GM08714 (cell line): Measurements from ENCODE around the gene CARD6.
A peak's percentile ranks its signal among the peaks of the same experiment; 100 is the strongest.
"Not testable (repeated sequence)": the region's sequence is repeated elsewhere in the genome, so short reads cannot be mapped to it uniquely, and the experiment has no call there.

ENCODE experiments used
- H3K4me3 ChIP-seq: fragments of 200-500 bp; sonication (Bioruptor generic); 2 replicates; pipeline ENCODE4 v1.5.1; 2014; ENCODE audit warnings: mild to moderate bottlenecking, low read length, inconsistent platforms
- ZNF274 ChIP-seq: IDR thresholded peaks from 2 replicates; pipeline ENCODE4 v1.6.1; 2012; ENCODE audit warnings: mild to moderate bottlenecking, low read depth, low read length

CARD6 gene

GRCh38 chr5:40823459-40823858 lies 17.7 kb upstream of the CARD6 start:
- no peak overlapping the region for H3K4me3 ChIP-seq
- no peak for TF ChIP-seq ZNF274

DNA sequence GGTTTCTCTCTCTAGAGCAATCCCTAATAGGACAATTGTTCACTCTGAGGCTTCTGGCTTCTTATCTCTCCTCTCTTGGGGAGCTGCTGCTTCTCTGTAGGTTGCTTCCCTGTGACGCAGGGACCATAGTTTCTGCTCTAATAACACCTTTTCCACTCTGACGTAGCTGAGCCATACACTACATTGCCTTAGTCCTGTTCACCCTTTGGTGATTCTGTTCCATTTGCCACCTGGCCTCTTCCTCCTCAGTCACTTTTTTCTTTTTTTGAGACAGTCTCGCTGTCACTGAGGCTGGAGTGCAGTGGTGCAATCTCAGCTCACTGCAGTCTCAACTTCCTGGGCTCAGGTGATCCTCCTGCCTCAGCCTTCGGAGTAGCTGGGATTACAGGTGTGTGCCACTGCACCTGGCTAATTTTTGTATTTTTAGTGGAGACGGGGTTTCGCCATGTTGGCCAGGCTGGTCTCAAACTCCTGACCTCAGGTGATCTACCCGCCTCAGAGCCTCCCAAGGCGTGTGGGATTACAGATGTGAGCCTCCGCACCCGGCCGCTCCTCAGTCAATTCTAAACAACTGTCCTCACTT lies 15.6 kb upstream of the CARD6 start:
- not testable (repeated sequence) for H3K4me3 ChIP-seq

DNA sequence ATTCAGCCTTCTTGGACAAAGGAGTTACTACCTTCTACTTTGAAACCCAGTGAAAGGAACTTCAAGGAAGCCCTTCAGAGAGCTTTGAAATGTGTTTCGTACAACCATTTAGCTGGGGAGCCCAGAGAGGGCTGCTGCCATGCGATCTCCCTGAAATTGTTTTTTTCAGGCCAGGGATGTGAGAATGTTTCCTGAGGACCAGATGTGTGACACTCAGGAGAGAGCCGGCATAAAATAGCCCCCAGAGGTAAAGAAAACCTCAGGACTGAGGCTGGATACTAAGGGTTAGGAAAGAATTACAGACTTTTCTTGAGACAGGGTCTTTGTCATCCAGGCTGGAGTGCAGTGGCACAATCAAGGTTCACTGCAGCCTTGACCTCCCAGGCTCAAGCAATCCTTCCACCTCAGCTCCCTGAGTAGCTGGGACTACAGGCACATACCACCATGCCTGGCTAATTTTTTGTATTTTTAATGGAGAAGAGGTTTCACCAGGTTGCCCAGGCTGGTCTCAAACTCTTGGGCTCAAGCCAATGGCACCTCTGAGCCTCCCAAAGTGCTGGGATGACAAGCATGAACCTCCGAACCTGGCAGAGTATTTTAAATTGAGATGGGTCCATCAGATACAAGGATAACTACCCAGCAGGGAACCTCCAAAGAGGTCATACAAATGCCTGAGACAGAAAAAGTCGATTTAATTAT lies 14.5 kb upstream of the CARD6 start:
- no peak for TF ChIP-seq ZNF274
- no peak overlapping the region for H3K4me3 ChIP-seq

- no peak overlapping the region for H3K4me3 ChIP-seq
- TF ChIP-seq ZNF274, result no peak
These were observed 13.8 kb upstream of the CARD6 start for GRCh38 chr5:40827188-40827977.

DNA sequence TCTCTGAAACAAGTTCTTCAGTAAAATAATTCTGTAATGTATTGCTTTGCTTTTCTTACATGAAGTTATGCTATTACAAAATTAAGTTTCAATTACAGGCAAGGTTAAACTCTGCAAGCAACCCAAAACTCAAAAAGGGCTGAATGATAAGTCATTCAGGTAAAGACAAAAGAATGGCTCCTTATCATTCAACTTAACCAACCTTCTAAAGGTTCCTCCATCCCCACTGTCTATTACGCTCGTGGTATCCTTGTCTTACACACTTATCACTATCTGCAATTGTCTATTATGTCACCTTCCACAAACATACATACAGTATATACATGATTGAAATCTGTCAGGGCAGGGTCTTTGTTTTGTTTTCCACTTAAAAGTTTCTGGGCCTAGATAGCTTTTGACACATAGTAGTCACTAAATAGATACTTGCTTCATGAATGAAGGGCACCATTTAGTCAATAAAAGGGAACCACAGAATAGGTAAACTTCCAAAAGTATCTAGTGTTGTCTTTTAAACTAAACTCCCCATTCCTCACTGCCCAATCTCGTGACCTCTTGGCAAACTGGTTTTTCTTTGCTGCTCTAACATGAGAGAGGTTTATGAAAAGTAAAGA lies 13.0 kb upstream of the CARD6 start:
- TF ChIP-seq ZNF274, result no peak
- no peak overlapping the region for H3K4me3 ChIP-seq

GRCh38 chr5:40828690-40829661 lies 12.2 kb upstream of the CARD6 start:
- H3K4me3 ChIP-seq, result no peak overlapping the region
- TF ChIP-seq ZNF274, result no peak

DNA sequence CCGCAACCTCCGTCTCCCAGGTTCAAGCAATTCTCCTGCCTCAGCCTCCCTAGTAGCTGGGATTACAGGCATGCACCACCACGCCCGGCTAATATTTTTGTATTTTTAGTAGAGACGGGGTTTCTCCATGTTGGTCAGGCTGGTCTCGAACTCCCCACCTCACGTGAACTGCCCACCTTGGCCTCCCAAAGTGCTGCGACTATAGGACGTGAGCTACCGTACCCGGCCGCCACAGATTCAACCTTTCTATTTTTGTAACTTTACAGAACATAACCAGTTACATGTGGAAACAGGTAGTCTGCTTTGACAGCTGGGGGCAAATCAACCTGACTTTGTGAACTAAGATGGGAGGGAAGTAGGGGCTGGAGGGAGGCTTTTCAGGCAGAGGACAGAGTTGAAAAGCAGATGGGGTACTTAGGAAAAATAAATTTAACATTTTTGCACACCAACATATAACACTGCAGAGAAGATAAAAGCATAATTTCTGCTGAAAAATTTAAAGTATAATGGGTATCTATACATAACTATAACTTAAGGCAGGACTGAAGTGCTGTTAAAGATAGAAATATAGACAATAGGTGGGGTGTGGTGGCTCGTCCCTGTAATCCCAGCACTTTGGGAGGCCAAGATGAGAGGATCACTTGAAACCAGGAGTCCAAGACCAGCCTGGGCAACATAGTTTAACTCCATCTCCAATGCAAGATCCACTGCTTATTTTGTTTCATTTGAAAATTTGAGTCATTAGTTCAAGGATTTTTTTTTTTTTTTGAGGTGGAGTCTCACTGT lies 11.2 kb upstream of the CARD6 start:
- TF ChIP-seq ZNF274, result no peak
- H3K4me3 ChIP-seq, result no peak overlapping the region

GRCh38 chr5:40831346-40832210 lies 9.6 kb upstream of the CARD6 start:
- no peak overlapping the region for H3K4me3 ChIP-seq

GRCh38 chr5:40832345-40832744 lies 8.8 kb upstream of the CARD6 start:
- no peak for TF ChIP-seq ZNF274
- peak overlapping the region; percentile 99; the same call in 1 of the 2 replicates for H3K4me3 ChIP-seq

More at GRCh38 chr5:40831346-40832210, 9.6 kb upstream of the CARD6 start:
- TF ChIP-seq ZNF274, result no peak

- H3K4me3 ChIP-seq, result peak overlapping the region; percentile 99
These were observed 7.4 kb upstream of the CARD6 start for GRCh38 chr5:40833712-40834229.

DNA sequence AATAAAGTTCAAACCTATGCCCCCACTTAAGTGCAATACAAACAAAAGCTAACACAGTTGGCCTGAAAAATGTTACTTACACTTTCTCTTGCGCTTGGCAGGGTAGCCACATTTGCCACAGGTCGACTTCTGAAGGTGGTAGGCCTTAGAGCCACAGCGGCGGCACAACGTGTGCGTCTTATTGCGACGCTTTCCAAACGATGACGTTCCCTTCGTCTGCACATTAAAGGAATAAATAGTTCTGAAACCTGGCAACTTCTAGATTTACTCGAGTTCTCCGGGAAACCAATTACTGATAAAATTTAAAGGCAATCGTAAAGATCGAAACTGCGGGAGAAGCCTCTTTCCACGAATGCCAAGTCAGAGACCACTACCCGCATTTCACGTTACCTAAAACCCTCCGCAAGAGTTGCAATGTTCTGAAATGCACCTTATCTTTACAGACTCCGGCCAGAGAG lies 6.7 kb upstream of the CARD6 start:
- no peak for TF ChIP-seq ZNF274
- peak overlapping the region; percentile 99 for H3K4me3 ChIP-seq

More at GRCh38 chr5:40833712-40834229, 7.4 kb upstream of the CARD6 start:
- no peak for TF ChIP-seq ZNF274
